SH-SY5Y (cell line): Measurements from ENCODE around the gene RBMS3.

Experiments used
- GATA2 ChIP-seq: IDR thresholded peaks from 2 replicates; pipeline ENCODE4 v1.6.1; 2011; ENCODE audit warnings: mild to moderate bottlenecking, low read depth, low read length
- GATA3 ChIP-seq: IDR thresholded peaks from 2 replicates; pipeline ENCODE4 v1.6.1; 2011; ENCODE audit warnings: low read depth, mild to moderate bottlenecking, low read length, moderate library complexity

- TF ChIP-seq GATA2 (no peak), GATA3 (no peak)
These were observed 331.7 kb downstream of the RBMS3 start for GRCh38 chr3:29612536-29612935.
